ENCODE data around the gene POLN.
"Not testable (repeated sequence)": the region's sequence is repeated elsewhere in the genome, so short reads cannot be mapped to it uniquely, and the experiment has no call there.

The POLN gene

GRCh38 chr4:2168469-2169319, 73.2 kb downstream of the POLN start:
- Histone ChIP-seq H3K27ac (ENCODE audit: low read depth, low read length) (no peak overlapping the region), H3K4me3 (ENCODE audit: low read length) (no peak overlapping the region)

GRCh38 chr4:2166253-2166652, 75.7 kb downstream of the POLN start:
- Histone ChIP-seq H3K4me3 (ENCODE audit: low read length) (no peak overlapping the region), H3K4me1 (ENCODE audit: control insufficient read depth, insufficient read depth, low read length) (no peaks in the 10 kb centered on the region), H3K36me3 (ENCODE audit: control insufficient read depth, insufficient read depth, low read length) (no peaks in the 10 kb centered on the region), H3K9ac (ENCODE audit: low read length) (no peak overlapping the region), H3K27me3 (ENCODE audit: control insufficient read depth, insufficient read depth, low read length) (no peaks in the 10 kb centered on the region), H3K27ac (ENCODE audit: low read depth, low read length) (no peak overlapping the region)

More at GRCh38 chr4:2168469-2169319, 73.2 kb downstream of the POLN start:
- Histone ChIP-seq H3K27me3 (ENCODE audit: control insufficient read depth, insufficient read depth, low read length) (no peaks in the 10 kb centered on the region), H3K36me3 (ENCODE audit: control insufficient read depth, insufficient read depth, low read length) (no peaks in the 10 kb centered on the region), H3K4me1 (ENCODE audit: control insufficient read depth, insufficient read depth, low read length) (no peaks in the 10 kb centered on the region), H3K9ac (ENCODE audit: low read length) (no peak overlapping the region)

DNA sequence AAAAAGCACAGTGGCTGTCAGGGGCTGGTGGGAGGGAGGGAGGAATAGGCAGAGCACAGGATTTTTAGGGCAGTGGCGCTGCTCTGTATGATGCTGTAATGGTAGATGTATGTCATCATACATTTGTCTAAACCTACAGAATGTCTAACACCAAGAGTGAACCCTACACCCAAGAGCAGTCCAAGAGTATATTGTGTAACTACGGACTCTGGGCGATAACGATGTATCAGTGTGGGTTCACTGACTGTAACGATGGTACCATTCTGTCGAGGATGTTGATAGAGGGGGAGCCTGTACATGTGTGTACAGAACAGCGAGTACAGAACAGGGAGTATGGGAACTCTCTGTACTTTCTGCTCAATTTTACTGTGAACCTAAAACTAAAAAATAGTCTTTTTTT, 76.5 kb downstream of the POLN start:
- Histone ChIP-seq H3K4me3 (ENCODE audit: low read length) (no peak overlapping the region), H3K9ac (ENCODE audit: low read length) (no peak overlapping the region), H3K27me3 (ENCODE audit: control insufficient read depth, insufficient read depth, low read length) (no peaks in the 10 kb centered on the region), H3K27ac (ENCODE audit: low read depth, low read length) (no peak overlapping the region), H3K4me1 (ENCODE audit: control insufficient read depth, insufficient read depth, low read length) (no peaks in the 10 kb centered on the region), H3K36me3 (ENCODE audit: control insufficient read depth, insufficient read depth, low read length) (no peaks in the 10 kb centered on the region)

DNA sequence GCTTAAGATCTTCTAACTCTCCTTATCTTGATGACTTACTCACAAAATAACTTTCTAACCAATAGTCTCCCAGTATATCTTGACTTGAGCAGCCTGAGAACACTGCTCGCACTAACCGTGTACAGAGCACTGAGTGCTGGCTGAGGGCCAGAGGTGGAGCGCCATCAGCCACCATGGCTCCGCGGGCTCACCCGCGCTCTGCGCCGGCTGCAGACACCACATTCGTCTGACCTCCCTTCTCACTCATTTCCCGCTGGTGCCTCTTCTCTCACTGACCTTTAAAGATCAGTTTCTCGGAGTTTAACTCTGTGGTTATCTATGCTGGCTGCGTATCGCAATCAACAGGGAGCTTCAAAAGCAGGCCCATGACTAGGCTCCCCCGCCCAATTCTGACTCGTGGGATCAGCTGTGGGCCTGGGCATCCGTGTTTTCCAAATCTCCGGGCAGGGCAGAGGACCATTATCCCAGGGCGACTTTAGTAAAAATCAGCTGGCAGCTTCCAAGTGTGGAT, 78.6 kb downstream of the POLN start:
- no peak overlapping the region for H3K9ac ChIP-seq (ENCODE audit: low read length)
- H3K4me1 ChIP-seq (ENCODE audit: control insufficient read depth, insufficient read depth, low read length) = no peaks in the 10 kb centered on the region
- no peaks in the 10 kb centered on the region for H3K36me3 ChIP-seq (ENCODE audit: control insufficient read depth, insufficient read depth, low read length)
- H3K27me3 ChIP-seq (ENCODE audit: control insufficient read depth, insufficient read depth, low read length) = no peaks in the 10 kb centered on the region
- H3K27ac ChIP-seq (ENCODE audit: low read depth, low read length) = no peak overlapping the region
- no peak overlapping the region for H3K4me3 ChIP-seq (ENCODE audit: low read length)

DNA sequence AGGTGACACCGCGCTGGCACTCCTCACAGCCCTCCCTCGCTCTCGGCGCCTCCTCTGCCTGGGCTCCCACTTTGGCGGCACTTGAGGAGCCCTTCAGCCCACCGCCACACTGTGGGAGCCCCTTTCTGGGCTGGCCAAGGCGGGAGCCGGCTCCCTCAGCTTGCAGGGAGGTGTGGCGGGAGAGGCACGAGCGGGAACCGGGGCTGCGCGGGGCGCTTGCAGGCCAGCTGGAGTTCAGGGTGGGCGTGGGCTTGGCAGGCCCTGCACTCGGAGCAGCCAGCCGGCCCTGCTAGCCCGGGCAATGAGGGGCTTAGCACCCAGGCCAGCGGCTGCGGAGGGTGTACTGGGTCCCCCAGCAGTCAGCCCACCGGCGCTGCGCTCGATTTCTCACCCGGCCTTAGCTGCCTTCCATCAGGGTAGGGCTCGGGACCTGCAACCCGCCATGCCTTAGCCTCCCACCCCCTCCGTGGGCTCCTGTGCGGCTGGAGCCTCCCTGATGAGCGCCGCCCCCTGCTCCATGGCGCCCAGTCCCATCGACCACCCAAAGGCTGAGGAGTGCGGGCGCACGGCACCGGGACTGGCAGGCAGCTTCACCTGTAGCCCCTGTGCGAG, 80.7 kb downstream of the POLN start:
- H3K9ac ChIP-seq (ENCODE audit: low read length); H3K27ac ChIP-seq (ENCODE audit: low read depth, low read length); H3K4me3 ChIP-seq (ENCODE audit: low read length): not testable (repeated sequence)

DNA sequence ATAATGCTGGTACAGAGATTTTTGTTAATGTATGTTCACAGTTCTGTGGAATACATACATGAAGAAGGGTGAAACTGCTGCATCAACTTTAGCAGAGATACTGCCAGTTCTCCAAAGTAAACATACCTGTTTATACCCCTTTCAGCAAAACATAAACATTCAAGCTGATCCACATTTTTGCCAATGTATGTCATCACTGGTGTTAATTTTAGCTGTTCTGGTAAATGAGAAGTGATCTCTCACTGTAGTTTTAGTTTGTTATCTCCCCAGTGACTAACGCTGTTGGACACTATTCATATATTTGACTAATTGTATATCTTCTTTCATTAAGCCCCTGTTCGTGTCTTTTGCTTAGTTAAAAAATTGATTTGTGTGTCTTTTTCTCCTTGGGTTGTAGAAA, 82.0 kb downstream of the POLN start:
- Histone ChIP-seq H3K27ac (ENCODE audit: low read depth, low read length) (no peak overlapping the region), H3K9ac (ENCODE audit: low read length) (no peak overlapping the region), H3K27me3 (ENCODE audit: control insufficient read depth, insufficient read depth, low read length) (no peaks in the 10 kb centered on the region), H3K4me3 (ENCODE audit: low read length) (no peak overlapping the region), H3K36me3 (ENCODE audit: control insufficient read depth, insufficient read depth, low read length) (no peaks in the 10 kb centered on the region), H3K4me1 (ENCODE audit: control insufficient read depth, insufficient read depth, low read length) (no peaks in the 10 kb centered on the region)

More for the DNA sequence above, 80.7 kb downstream of the POLN start:
- not testable (repeated sequence) for H3K4me1 ChIP-seq (ENCODE audit: control insufficient read depth, insufficient read depth, low read length); H3K27me3 ChIP-seq (ENCODE audit: control insufficient read depth, insufficient read depth, low read length); H3K36me3 ChIP-seq (ENCODE audit: control insufficient read depth, insufficient read depth, low read length)

- Histone ChIP-seq H3K4me1 (ENCODE audit: control insufficient read depth, insufficient read depth, low read length) (no peaks in the 10 kb centered on the region), H3K36me3 (ENCODE audit: control insufficient read depth, insufficient read depth, low read length) (no peaks in the 10 kb centered on the region), H3K27ac (ENCODE audit: low read depth, low read length) (no peak overlapping the region), H3K4me3 (ENCODE audit: low read length) (no peak overlapping the region), H3K27me3 (ENCODE audit: control insufficient read depth, insufficient read depth, low read length) (no peaks in the 10 kb centered on the region), H3K9ac (ENCODE audit: low read length) (no peak overlapping the region)
Measured at GRCh38 chr4:2155246-2155645, 86.7 kb downstream of the POLN start.

GRCh38 chr4:2154215-2154740, 87.6 kb downstream of the POLN start:
- no peak overlapping the region for H3K27ac ChIP-seq (ENCODE audit: low read depth, low read length)
- no peaks in the 10 kb centered on the region for H3K36me3 ChIP-seq (ENCODE audit: control insufficient read depth, insufficient read depth, low read length)
- H3K4me1 ChIP-seq (ENCODE audit: control insufficient read depth, insufficient read depth, low read length) = no peaks in the 10 kb centered on the region
- no peak overlapping the region for H3K9ac ChIP-seq (ENCODE audit: low read length)
- H3K4me3 ChIP-seq (ENCODE audit: low read length) = no peak overlapping the region
- H3K27me3 ChIP-seq (ENCODE audit: control insufficient read depth, insufficient read depth, low read length) = no peaks in the 10 kb centered on the region

DNA sequence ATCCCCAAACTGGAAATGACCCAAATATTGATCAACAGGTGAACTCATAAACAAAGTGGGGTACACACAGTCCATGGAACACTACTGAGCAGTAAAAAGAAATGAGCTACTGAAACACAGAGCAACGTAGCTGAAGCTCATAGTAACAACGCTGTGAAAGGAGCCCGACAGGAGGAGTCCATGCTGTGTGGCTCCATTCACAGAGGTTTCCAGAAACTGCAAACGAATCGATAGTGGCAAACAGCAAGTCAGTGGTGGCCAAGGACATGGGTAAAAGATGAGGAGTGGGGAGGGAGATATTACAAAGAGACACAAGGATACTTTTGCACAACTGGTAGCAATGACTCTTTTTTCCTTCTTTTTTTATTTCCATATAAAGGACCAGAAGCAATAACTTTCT, 90.4 kb downstream of the POLN start:
- no peaks in the 10 kb centered on the region for H3K27me3 ChIP-seq (ENCODE audit: control insufficient read depth, insufficient read depth, low read length)
- H3K9ac ChIP-seq (ENCODE audit: low read length) = no peak overlapping the region
- H3K27ac ChIP-seq (ENCODE audit: low read depth, low read length) = no peak overlapping the region
- H3K4me1 ChIP-seq (ENCODE audit: control insufficient read depth, insufficient read depth, low read length) = no peaks in the 10 kb centered on the region
- H3K36me3 ChIP-seq (ENCODE audit: control insufficient read depth, insufficient read depth, low read length) = no peaks in the 10 kb centered on the region
- H3K4me3 ChIP-seq (ENCODE audit: low read length) = no peak overlapping the region

DNA sequence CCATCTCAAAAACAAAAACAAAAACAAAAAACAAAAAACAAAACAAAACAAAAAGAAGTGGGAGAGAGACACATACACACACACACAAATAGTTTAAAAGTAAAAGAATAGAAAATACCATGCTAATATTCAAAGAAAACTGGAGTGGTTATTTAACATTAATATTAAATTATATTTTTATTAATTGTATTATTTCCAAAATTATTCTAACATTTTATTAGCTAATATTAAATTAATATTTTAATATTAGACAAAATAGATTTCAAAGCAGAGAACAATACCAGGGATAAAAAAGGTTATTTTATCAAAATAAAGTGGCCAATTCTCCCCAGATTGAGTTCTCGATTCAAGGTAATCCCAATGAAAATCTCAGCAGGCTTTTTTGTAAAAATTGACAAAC, 91.8 kb downstream of the POLN start:
- H3K27ac ChIP-seq (ENCODE audit: low read depth, low read length) = no peak overlapping the region
- H3K4me3 ChIP-seq (ENCODE audit: low read length) = no peak overlapping the region
- no peaks in the 10 kb centered on the region for H3K36me3 ChIP-seq (ENCODE audit: control insufficient read depth, insufficient read depth, low read length)
- H3K27me3 ChIP-seq (ENCODE audit: control insufficient read depth, insufficient read depth, low read length) = no peaks in the 10 kb centered on the region
- H3K9ac ChIP-seq (ENCODE audit: low read length) = no peak overlapping the region
- H3K4me1 ChIP-seq (ENCODE audit: control insufficient read depth, insufficient read depth, low read length) = no peaks in the 10 kb centered on the region

- H3K27me3 ChIP-seq (ENCODE audit: control insufficient read depth, insufficient read depth, low read length) = no peaks in the 10 kb centered on the region
- H3K36me3 ChIP-seq (ENCODE audit: control insufficient read depth, insufficient read depth, low read length) = no peaks in the 10 kb centered on the region
- no peaks in the 10 kb centered on the region for H3K4me1 ChIP-seq (ENCODE audit: control insufficient read depth, insufficient read depth, low read length)
- H3K4me3 ChIP-seq (ENCODE audit: low read length) = no peak overlapping the region
- no peak overlapping the region for H3K27ac ChIP-seq (ENCODE audit: low read depth, low read length)
- no peak overlapping the region for H3K9ac ChIP-seq (ENCODE audit: low read length)
Measured at GRCh38 chr4:2142630-2143427, 99.1 kb downstream of the POLN start.

GRCh38 chr4:2141762-2142451, 100.0 kb downstream of the POLN start:
- Histone ChIP-seq H3K4me1 (ENCODE audit: control insufficient read depth, insufficient read depth, low read length) (no peaks in the 10 kb centered on the region), H3K27ac (ENCODE audit: low read depth, low read length) (no peak overlapping the region), H3K36me3 (ENCODE audit: control insufficient read depth, insufficient read depth, low read length) (no peaks in the 10 kb centered on the region), H3K27me3 (ENCODE audit: control insufficient read depth, insufficient read depth, low read length) (no peaks in the 10 kb centered on the region), H3K9ac (ENCODE audit: low read length) (no peak overlapping the region), H3K4me3 (ENCODE audit: low read length) (no peak overlapping the region)
